Lung (tissue), 12 donors: Measurements from ENCODE around the gene CPLX3. TPM values are rescaled to one million over a fixed set of nuclear protein-coding genes. Genes with fewer than 3 reads are reported as not detected.
"Not testable (repeated sequence)": the region's sequence is repeated elsewhere in the genome, so short reads cannot be mapped to it uniquely, and the experiment has no call there.

Experiments used
- ATAC-seq: fragments of 200-7000 bp; cut with Tn5 transposase; one replicate; pipeline ENCODE4 v1.9.1; 2020; ENCODE audit warnings: moderate number of reproducible peaks; ENCODE audit not compliant: insufficient read depth, low FRiP score
- DNase-seq, 3 donors: peaks; one replicate each; pipeline ENCODE4 v3.0.0-alpha.2; 2013 to 2017
- H3K27ac ChIP-seq, 2 donors: one replicate each; pipeline ENCODE4 v1.5.1; 2013; ENCODE audit warnings: mild to moderate bottlenecking in 2 of 2, moderate library complexity in 2 of 2, control low read depth in 1 of 2, inconsistent platforms in 1 of 2, low read depth in 1 of 2, low read length in 1 of 2
- H3K27me3 ChIP-seq, 3 donors: one replicate each; pipeline ENCODE4 v1.5.1; 2013; ENCODE audit warnings: low read length in 2 of 3; ENCODE audit not compliant: control insufficient read depth in 3 of 3, insufficient read depth in 3 of 3
- H3K36me3 ChIP-seq, 4 donors: one replicate each; pipeline ENCODE4 v1.5.1; 2013; ENCODE audit warnings: low read length in 4 of 4, mild to moderate bottlenecking in 1 of 4, moderate library complexity in 1 of 4; ENCODE audit not compliant: control insufficient read depth in 4 of 4, insufficient read depth in 4 of 4
- H3K4me1 ChIP-seq, 5 donors: one replicate each; pipeline ENCODE4 v1.5.1; 2013; ENCODE audit warnings: low read length in 5 of 5, mild to moderate bottlenecking in 2 of 5, moderate library complexity in 1 of 5; ENCODE audit not compliant: control insufficient read depth in 5 of 5, insufficient read depth in 5 of 5
- H3K4me3 ChIP-seq: one replicate; pipeline ENCODE4 v1.5.1; 2013; ENCODE audit warnings: mild to moderate bottlenecking, control low read depth, moderate library complexity
- H3K9ac ChIP-seq, 2 donors: one replicate each; pipeline ENCODE4 v1.5.1; 2013; ENCODE audit warnings: low read length in 2 of 2, control low read depth in 1 of 2; ENCODE audit not compliant: insufficient read depth in 1 of 2
- H3K9me3 ChIP-seq, 4 donors: one replicate each; pipeline ENCODE4 v1.5.1; 2013; ENCODE audit warnings: low read length in 3 of 4, mild to moderate bottlenecking in 1 of 4, moderate library complexity in 1 of 4; ENCODE audit not compliant: control insufficient read depth in 4 of 4, insufficient read depth in 3 of 4
- CTCF ChIP-seq: IDR thresholded peaks from 2 replicates; pipeline ENCODE4 v1.5.1; 2012; ENCODE audit warnings: mild to moderate bottlenecking; ENCODE audit errors: control extremely low read depth, extremely low read depth
- WGBS, 2 donors: extraction: QIAGEN DNeasy Blood & Tissue Kit; methylation state at CpG; one replicate each; pipeline ENCODE4 v1.1.7; 2013; 5-methylcytosine and 5-hydroxymethylcytosine counted together
- polyA plus RNA-seq, 2 donors: library from polyadenylated mRNA; stranded (reverse); fragments of 200-250 nt; gene quantifications; one replicate each; pipeline ENCODE4 v1.2.1, GENCODE V29; 2013
- total RNA-seq, 2 donors: library from RNA; depleted of rRNA in 1 of 2; stranded (reverse); fragments of >200 nt in 1 of 2; gene quantifications; one replicate each; pipeline ENCODE4 v1.2.1, GENCODE V29; 2014 to 2021
- donor health status: control.
- donor health status: control.
- donor health status: Bipolar disorder and iron deficiency.
- donor health status: healthy.
- donor health status: DM: yes; HTN: yes; CAD: no.

Gene CPLX3
- total and polyA plus RNA-seq, 4 donors: 0.10 to 0.13 TPM; not detected in 2

GRCh38 chr15:74783808-74784175 lies 42.6 kb upstream of the CPLX3 start:
- no peak for ATAC-seq
- Histone ChIP-seq H3K4me1 (peaks cover 14 to 58% (median 30%) of the 10 kb centered on the region in 5 donors), H3K4me3 (no peak overlapping the region), H3K9me3 (no peaks in the 10 kb centered on the region), H3K27me3 (no peaks in the 10 kb centered on the region), H3K9ac (no peak overlapping the region), H3K36me3 (peaks cover 0 to 7% (median 3%) of the 10 kb centered on the region in 4 donors), H3K27ac (peak overlapping the region; percentile 46 to 87)
- no peak for DNase-seq
- TF ChIP-seq CTCF: no peak
- 29% methylated on average over 3 of the region's 3 CpGs for WGBS, 2 donors

GRCh38 chr15:74784426-74785193 lies 41.8 kb upstream of the CPLX3 start:
- Histone ChIP-seq H3K27ac (peak overlapping the region in 1 of 2 donors; percentile 74), H3K36me3 (peaks cover 0 to 7% (median 3%) of the 10 kb centered on the region in 4 donors), H3K4me3 (no peak overlapping the region), H3K9me3 (no peaks in the 10 kb centered on the region), H3K4me1 (peaks cover 21 to 66% (median 38%) of the 10 kb centered on the region in 5 donors), H3K27me3 (no peaks in the 10 kb centered on the region), H3K9ac (no peak overlapping the region)
- ATAC-seq (no peak), DNase-seq (no peak)
- TF ChIP-seq CTCF: no peak
- WGBS, 2 donors: 45 to 58% methylated on average over 8 of the region's 8 CpGs

GRCh38 chr15:74785194-74786032 lies 41.0 kb upstream of the CPLX3 start:
- peaks cover 0 to 7% (median 3%) of the 10 kb centered on the region in 4 donors for H3K36me3 ChIP-seq
- H3K27me3 ChIP-seq: no peaks in the 10 kb centered on the region
- 66 to 72% methylated on average over 13 of the region's 13 CpGs for WGBS, 2 donors
- no peak for DNase-seq
- peaks cover 25 to 70% (median 42%) of the 10 kb centered on the region in 5 donors for H3K4me1 ChIP-seq
- TF ChIP-seq CTCF: no peak
- ATAC-seq: no peak
- no peak overlapping the region for H3K4me3 ChIP-seq
- no peak overlapping the region for H3K9ac ChIP-seq
- no peaks in the 10 kb centered on the region for H3K9me3 ChIP-seq
- H3K27ac ChIP-seq: peak overlapping the region in 1 of 2 donors; percentile 74

GRCh38 chr15:74786081-74786480 lies 40.3 kb upstream of the CPLX3 start:
- WGBS, 2 donors: 71 to 75% methylated on average over 12 of the region's 12 CpGs
- not testable (repeated sequence) for H3K4me3 ChIP-seq, H3K9me3 ChIP-seq, H3K9ac ChIP-seq, H3K27me3 ChIP-seq, H3K36me3 ChIP-seq, ATAC-seq, DNase-seq
- Histone ChIP-seq H3K27ac (peak overlapping the region; percentile 28 to 87), H3K4me1 (peaks cover 20 to 70% (median 42%) of the 10 kb centered on the region in 5 donors)
